MM.1S (cell line): Measurements from ENCODE around the gene PRKAB2.

Source experiments
- DNase-seq: peaks from one replicate; pipeline ENCODE4 v3.0.0-alpha.2; 2015
- H2AFZ ChIP-seq: fragments of 300-600 bp; sonication (generic); 2 replicates; pipeline ENCODE4 v1.6.0; 2016; ENCODE audit warnings: antibody characterized with exemption, low read length
- H3F3A ChIP-seq: fragments of 300-600 bp; sonication (generic); 2 replicates; pipeline ENCODE4 v1.6.1; 2016; ENCODE audit warnings: mild to moderate bottlenecking, antibody characterized with exemption, low read length, moderate library complexity, mixed read lengths; ENCODE audit not compliant: insufficient read depth
- H3K27ac ChIP-seq: fragments of 300-600 bp; sonication (generic); 2 replicates; pipeline ENCODE4 v1.5.1; 2016; ENCODE audit warnings: mild to moderate bottlenecking, low read length
- H3K27me3 ChIP-seq: fragments of 300-600 bp; sonication (generic); replicated peaks from 2 replicates; pipeline ENCODE4 v1.6.0; 2016; ENCODE audit warnings: low read length; ENCODE audit not compliant: insufficient read depth
- H3K36me3 ChIP-seq: fragments of 300-600 bp; sonication (generic); replicated peaks from 2 replicates; pipeline ENCODE4 v1.6.1; 2016; ENCODE audit warnings: mild to moderate bottlenecking, low read length, mixed read lengths; ENCODE audit not compliant: insufficient read depth
- H3K4me1 ChIP-seq: fragments of 300-600 bp; sonication (generic); 2 replicates; pipeline ENCODE4 v1.6.1; 2016; ENCODE audit warnings: low read length, mixed read lengths
- H3K4me2 ChIP-seq: fragments of 300-600 bp; sonication (generic); 2 replicates; pipeline ENCODE4 v1.6.0; 2016; ENCODE audit warnings: low read depth, low read length
- H3K4me3 ChIP-seq: fragments of 300-600 bp; sonication (generic); 2 replicates; pipeline ENCODE4 v1.5.1; 2016; ENCODE audit warnings: low read length, mixed read lengths
- H3K79me2 ChIP-seq: fragments of 300-600 bp; sonication (generic); 2 replicates; pipeline ENCODE4 v1.6.1; 2016; ENCODE audit warnings: mixed run types, low read length, mixed read lengths
- H3K9ac ChIP-seq: fragments of 300-600 bp; sonication (generic); 2 replicates; pipeline ENCODE4 v1.6.1; 2016; ENCODE audit warnings: low read length, mixed read lengths
- H3K9me2 ChIP-seq: fragments of 300-600 bp; sonication (generic); replicated peaks from 2 replicates; pipeline ENCODE4 v1.6.1; 2016; ENCODE audit warnings: mild to moderate bottlenecking, low read length, mixed read lengths; ENCODE audit not compliant: insufficient read depth
- H3K9me3 ChIP-seq: fragments of 300-600 bp; sonication (generic); replicated peaks from 2 replicates; pipeline ENCODE4 v1.6.1; 2016; ENCODE audit warnings: mild to moderate bottlenecking, low read length, mixed read lengths; ENCODE audit not compliant: insufficient read depth
- H4K20me1 ChIP-seq: fragments of 300-600 bp; sonication (generic); 2 replicates; pipeline ENCODE4 v1.6.1; 2016; ENCODE audit warnings: mild to moderate bottlenecking, low read length, moderate library complexity, mixed read lengths; ENCODE audit not compliant: insufficient read depth
- CTCF ChIP-seq: fragments of 300-600 bp; sonication (generic); IDR thresholded peaks from 2 replicates; pipeline ENCODE4 v1.5.1; 2016; ENCODE audit warnings: antibody characterized with exemption, low read length, mixed read lengths
- EZH2 ChIP-seq: fragments of 300-600 bp; sonication (generic); optimal IDR thresholded peaks from 2 replicates; pipeline ENCODE3; 2017; ENCODE audit warnings: low read depth, mild to moderate bottlenecking, antibody characterized with exemption, low read length, mixed read lengths
- EZH2phosphoT487 ChIP-seq: fragments of 300-600 bp; sonication (generic); IDR thresholded peaks from 2 replicates; pipeline ENCODE4 v1.6.1; 2018; ENCODE audit warnings: antibody characterized with exemption, low read length

Gene PRKAB2

DNA sequence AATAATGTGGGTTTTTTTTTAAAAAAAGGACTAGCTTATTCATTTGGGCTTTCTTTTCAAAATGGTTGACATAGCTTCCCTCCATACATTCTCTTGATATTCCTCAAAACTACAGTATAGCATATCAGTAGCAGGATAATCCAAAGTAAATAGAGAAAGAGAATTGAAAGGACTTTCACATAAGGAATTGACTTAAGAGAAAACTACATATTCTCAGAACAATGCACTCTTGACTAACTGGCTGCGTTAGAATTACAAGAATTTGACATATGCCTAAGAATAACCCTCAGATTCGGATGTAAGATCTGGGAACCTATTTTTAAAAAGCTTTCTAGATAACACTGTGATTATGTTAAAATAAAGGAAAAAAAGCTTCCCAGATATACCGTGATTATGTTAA lies 3.1 kb downstream of the PRKAB2 start:
- no peak overlapping the region for H3K27ac ChIP-seq
- no peaks in the 10 kb centered on the region for H4K20me1 ChIP-seq
- no peak for DNase-seq
- no peak overlapping the region for H3K4me2 ChIP-seq
- no peaks in the 10 kb centered on the region for H3K9me2 ChIP-seq
- H3F3A ChIP-seq, result peaks cover 16% of the 10 kb centered on the region
- H3K4me3 ChIP-seq, result no peak overlapping the region
- H3K36me3 ChIP-seq, result no peaks in the 10 kb centered on the region
- H3K4me1 ChIP-seq, result peaks cover 15% of the 10 kb centered on the region
- TF ChIP-seq EZH2 (no peak), CTCF (no peak), EZH2phosphoT487 (no peak)
- H3K79me2 ChIP-seq, result peaks cover 34% of the 10 kb centered on the region
- no peaks in the 10 kb centered on the region for H3K27me3 ChIP-seq
- H2AFZ ChIP-seq, result no peak overlapping the region
- no peaks in the 10 kb centered on the region for H3K9me3 ChIP-seq
- no peak overlapping the region for H3K9ac ChIP-seq

DNA sequence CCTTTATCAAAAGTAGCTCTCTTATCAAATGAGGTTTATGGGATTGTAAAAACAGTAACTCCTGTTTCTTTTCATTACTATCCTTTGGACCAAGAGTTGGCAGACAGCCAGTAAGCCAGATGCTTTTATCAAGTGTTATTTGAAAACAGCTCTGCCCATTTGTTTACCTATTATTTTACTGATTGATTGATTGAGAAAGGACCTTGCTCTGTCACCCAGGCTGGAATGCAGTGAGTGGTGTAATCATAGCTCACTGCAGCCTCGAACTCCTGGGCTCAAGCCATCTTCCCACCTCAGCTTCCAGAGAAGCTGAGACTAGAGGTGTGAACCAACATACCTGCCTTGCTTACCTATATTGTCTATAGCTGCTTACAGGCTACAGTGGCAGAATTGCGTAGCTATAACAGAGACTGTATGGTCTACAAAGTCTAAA lies 3.6 kb downstream of the PRKAB2 start:
- H3K9ac ChIP-seq, result no peak overlapping the region
- H4K20me1 ChIP-seq, result no peaks in the 10 kb centered on the region
- H3K4me2 ChIP-seq, result no peak overlapping the region
- no peaks in the 10 kb centered on the region for H3K27me3 ChIP-seq
- no peak for DNase-seq
- peaks cover 16% of the 10 kb centered on the region for H3F3A ChIP-seq
- H3K4me3 ChIP-seq, result no peak overlapping the region
- TF ChIP-seq EZH2phosphoT487 (no peak), EZH2 (no peak)
- H3K9me2 ChIP-seq, result no peaks in the 10 kb centered on the region
- H3K36me3 ChIP-seq, result no peaks in the 10 kb centered on the region
- H3K9me3 ChIP-seq, result no peaks in the 10 kb centered on the region
- H3K4me1 ChIP-seq, result peaks cover 14% of the 10 kb centered on the region
- H3K27ac ChIP-seq, result no peak overlapping the region
- peaks cover 34% of the 10 kb centered on the region for H3K79me2 ChIP-seq
- H2AFZ ChIP-seq, result no peak overlapping the region

- Histone ChIP-seq H3K9ac (no peak overlapping the region), H3K27ac (no peak overlapping the region), H3K4me3 (no peak overlapping the region), H2AFZ (no peak overlapping the region), H3K79me2 (peaks cover 34% of the 10 kb centered on the region), H3K4me2 (no peak overlapping the region), H3K36me3 (no peaks in the 10 kb centered on the region), H3K27me3 (no peaks in the 10 kb centered on the region), H3F3A (0 out of 2 replicates have a peak, but pooled peaks cover 7% of the 10 kb centered on the region), H4K20me1 (no peaks in the 10 kb centered on the region), H3K9me2 (no peaks in the 10 kb centered on the region), H3K9me3 (no peaks in the 10 kb centered on the region), H3K4me1 (peaks cover 11% of the 10 kb centered on the region)
- DNase-seq, result no peak
- TF ChIP-seq EZH2phosphoT487 (no peak), CTCF (no peak), EZH2 (no peak)
These were observed 4.9 kb downstream of the PRKAB2 start for GRCh38 chr1:147167365-147167764.

- H2AFZ ChIP-seq, result no peak overlapping the region
- no peak overlapping the region for H3K27ac ChIP-seq
- no peak overlapping the region for H3K4me3 ChIP-seq
- H3K4me2 ChIP-seq, result no peak overlapping the region
- H3F3A ChIP-seq, result no peaks in the 10 kb centered on the region
- H4K20me1 ChIP-seq, result no peaks in the 10 kb centered on the region
- no peaks in the 10 kb centered on the region for H3K4me1 ChIP-seq
- H3K9me2 ChIP-seq, result no peaks in the 10 kb centered on the region
- 0 out of 2 replicates have a peak, but pooled peaks cover 2% of the 10 kb centered on the region for H3K36me3 ChIP-seq
- no peaks in the 10 kb centered on the region for H3K27me3 ChIP-seq
- no peak for TF ChIP-seq EZH2phosphoT487
- no peak for TF ChIP-seq EZH2
- TF ChIP-seq CTCF, result no peak
- no peak overlapping the region for H3K9ac ChIP-seq
- 0 out of 2 replicates have a peak, but pooled peaks cover 3% of the 10 kb centered on the region for H3K79me2 ChIP-seq
- H3K9me3 ChIP-seq, result no peaks in the 10 kb centered on the region
- DNase-seq, result no peak
These were observed 9.3 kb downstream of the PRKAB2 start for GRCh38 chr1:147163019-147163418.
